Fibroblast of the conjunctiva (primary cell): ENCODE measurements around the gene SLC43A3.
"Not testable (repeated sequence)": the region's sequence is repeated elsewhere in the genome, so short reads cannot be mapped to it uniquely, and the experiment has no call there.

Source experiments
- DNase-seq: peaks from one replicate; pipeline ENCODE4 v3.0.0-alpha.2; 2010; ENCODE audit warnings: low read depth

SLC43A3 gene

GRCh38 chr11:57378186-57378585 is 48.7 kb downstream of the SLC43A3 start:
- no peak for DNase-seq

- DNase-seq: no peak
Observed at GRCh38 chr11:57377107-57377506, 49.8 kb downstream of the SLC43A3 start.

- no peak for DNase-seq
Observed at GRCh38 chr11:57376095-57377090, 50.5 kb downstream of the SLC43A3 start.

GRCh38 chr11:57375490-57375889 is 51.4 kb downstream of the SLC43A3 start:
- no peak for DNase-seq

GRCh38 chr11:57374966-57375365 is 52.0 kb downstream of the SLC43A3 start:
- no peak for DNase-seq

GRCh38 chr11:57373146-57373545 is 53.8 kb downstream of the SLC43A3 start:
- no peak for DNase-seq

GRCh38 chr11:57370941-57371340 is 56.0 kb downstream of the SLC43A3 start:
- no peak for DNase-seq

GRCh38 chr11:57370251-57370650 is 56.7 kb downstream of the SLC43A3 start:
- DNase-seq: no peak

GRCh38 chr11:57368845-57369232 is 58.1 kb downstream of the SLC43A3 start:
- no peak for DNase-seq

GRCh38 chr11:57368106-57368844 is 58.6 kb downstream of the SLC43A3 start:
- no peak for DNase-seq

GRCh38 chr11:57364851-57365660 is 61.9 kb downstream of the SLC43A3 start:
- DNase-seq: no peak

- DNase-seq: no peak
Observed at GRCh38 chr11:57363131-57364080, 63.5 kb downstream of the SLC43A3 start.

- no peak for DNase-seq
Observed at GRCh38 chr11:57361926-57362325, 65.0 kb downstream of the SLC43A3 start.

GRCh38 chr11:57361420-57361819 is 65.5 kb downstream of the SLC43A3 start:
- not testable (repeated sequence) for DNase-seq

- no peak for DNase-seq
Observed at GRCh38 chr11:57360991-57361390, 65.9 kb downstream of the SLC43A3 start.

GRCh38 chr11:57359896-57360690 is 66.8 kb downstream of the SLC43A3 start:
- no peak for DNase-seq

GRCh38 chr11:57359396-57359795 is 67.5 kb downstream of the SLC43A3 start:
- no peak for DNase-seq

- no peak for DNase-seq
Observed at GRCh38 chr11:57358991-57359390, 67.9 kb downstream of the SLC43A3 start.

- no peak for DNase-seq
Observed at GRCh38 chr11:57358543-57358961, 68.4 kb downstream of the SLC43A3 start.

- DNase-seq: no peak
Observed at GRCh38 chr11:57357856-57358255, 69.1 kb downstream of the SLC43A3 start.
